Measurements from ENCODE around the gene ELF2.

DNA sequence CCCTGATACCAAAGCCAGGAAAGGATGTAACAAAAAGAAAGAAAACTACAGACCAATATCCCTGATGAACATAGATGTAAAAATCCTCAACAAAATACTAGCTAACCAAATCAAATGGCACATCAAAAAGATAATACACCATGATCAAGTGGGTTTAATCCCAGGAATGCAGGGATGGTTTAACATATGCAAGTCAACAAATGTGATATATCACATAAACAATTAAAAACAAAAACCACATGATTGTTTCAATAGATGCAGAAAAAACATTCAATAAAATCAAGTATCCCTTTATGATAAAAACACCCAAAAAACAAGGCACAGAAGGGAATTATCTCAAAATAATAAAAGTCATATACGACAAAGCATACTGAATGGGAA is 31.5 kb downstream of the ELF2 start:
- TF ChIP-seq, protein P1, sequence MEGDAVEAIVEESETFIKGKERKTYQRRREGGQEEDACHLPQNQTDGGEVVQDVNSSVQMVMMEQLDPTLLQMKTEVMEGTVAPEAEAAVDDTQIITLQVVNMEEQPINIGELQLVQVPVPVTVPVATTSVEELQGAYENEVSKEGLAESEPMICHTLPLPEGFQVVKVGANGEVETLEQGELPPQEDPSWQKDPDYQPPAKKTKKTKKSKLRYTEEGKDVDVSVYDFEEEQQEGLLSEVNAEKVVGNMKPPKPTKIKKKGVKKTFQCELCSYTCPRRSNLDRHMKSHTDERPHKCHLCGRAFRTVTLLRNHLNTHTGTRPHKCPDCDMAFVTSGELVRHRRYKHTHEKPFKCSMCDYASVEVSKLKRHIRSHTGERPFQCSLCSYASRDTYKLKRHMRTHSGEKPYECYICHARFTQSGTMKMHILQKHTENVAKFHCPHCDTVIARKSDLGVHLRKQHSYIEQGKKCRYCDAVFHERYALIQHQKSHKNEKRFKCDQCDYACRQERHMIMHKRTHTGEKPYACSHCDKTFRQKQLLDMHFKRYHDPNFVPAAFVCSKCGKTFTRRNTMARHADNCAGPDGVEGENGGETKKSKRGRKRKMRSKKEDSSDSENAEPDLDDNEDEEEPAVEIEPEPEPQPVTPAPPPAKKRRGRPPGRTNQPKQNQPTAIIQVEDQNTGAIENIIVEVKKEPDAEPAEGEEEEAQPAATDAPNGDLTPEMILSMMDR (IDR thresholded peaks at IDR 0.05; ENCODE audit: poor library complexity, severe bottlenecking): no peak
- TF ChIP-seq MXI1 (conservative IDR thresholded peaks at IDR 0.05; ENCODE audit: poor library complexity, severe bottlenecking) (no peak), EZH2 (IDR thresholded peaks at IDR 0.05; ENCODE audit: borderline replicate concordance, insufficient read depth, low read length, poor library complexity, severe bottlenecking) (no peak), TAF1 (IDR thresholded peaks at IDR 0.05; ENCODE audit: low read depth) (no peak), EP300 (conservative IDR thresholded peaks at IDR 0.05; ENCODE audit: poor library complexity, severe bottlenecking) (no peak), RAD21 (conservative IDR thresholded peaks at IDR 0.05) (no peak), POLR2AphosphoS5 (IDR thresholded peaks at IDR 0.05) (no peak), SMC3 (conservative IDR thresholded peaks at IDR 0.05; ENCODE audit: poor library complexity) (no peak)
- TF ChIP-seq, protein P2, sequence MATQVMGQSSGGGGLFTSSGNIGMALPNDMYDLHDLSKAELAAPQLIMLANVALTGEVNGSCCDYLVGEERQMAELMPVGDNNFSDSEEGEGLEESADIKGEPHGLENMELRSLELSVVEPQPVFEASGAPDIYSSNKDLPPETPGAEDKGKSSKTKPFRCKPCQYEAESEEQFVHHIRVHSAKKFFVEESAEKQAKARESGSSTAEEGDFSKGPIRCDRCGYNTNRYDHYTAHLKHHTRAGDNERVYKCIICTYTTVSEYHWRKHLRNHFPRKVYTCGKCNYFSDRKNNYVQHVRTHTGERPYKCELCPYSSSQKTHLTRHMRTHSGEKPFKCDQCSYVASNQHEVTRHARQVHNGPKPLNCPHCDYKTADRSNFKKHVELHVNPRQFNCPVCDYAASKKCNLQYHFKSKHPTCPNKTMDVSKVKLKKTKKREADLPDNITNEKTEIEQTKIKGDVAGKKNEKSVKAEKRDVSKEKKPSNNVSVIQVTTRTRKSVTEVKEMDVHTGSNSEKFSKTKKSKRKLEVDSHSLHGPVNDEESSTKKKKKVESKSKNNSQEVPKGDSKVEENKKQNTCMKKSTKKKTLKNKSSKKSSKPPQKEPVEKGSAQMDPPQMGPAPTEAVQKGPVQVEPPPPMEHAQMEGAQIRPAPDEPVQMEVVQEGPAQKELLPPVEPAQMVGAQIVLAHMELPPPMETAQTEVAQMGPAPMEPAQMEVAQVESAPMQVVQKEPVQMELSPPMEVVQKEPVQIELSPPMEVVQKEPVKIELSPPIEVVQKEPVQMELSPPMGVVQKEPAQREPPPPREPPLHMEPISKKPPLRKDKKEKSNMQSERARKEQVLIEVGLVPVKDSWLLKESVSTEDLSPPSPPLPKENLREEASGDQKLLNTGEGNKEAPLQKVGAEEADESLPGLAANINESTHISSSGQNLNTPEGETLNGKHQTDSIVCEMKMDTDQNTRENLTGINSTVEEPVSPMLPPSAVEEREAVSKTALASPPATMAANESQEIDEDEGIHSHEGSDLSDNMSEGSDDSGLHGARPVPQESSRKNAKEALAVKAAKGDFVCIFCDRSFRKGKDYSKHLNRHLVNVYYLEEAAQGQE (IDR thresholded peaks at IDR 0.05; ENCODE audit: borderline replicate concordance): no peak

Data from neural cell (in vitro differentiated cells).